GM18498 (cell line): Measurements from ENCODE around the gene TOM1L2.

Source experiments
- ATAC-seq: cut with Tn5 transposase; IDR thresholded peaks from one replicate; pipeline ENCODE4 v1.9.1; 2021; ENCODE audit warnings: mild to moderate bottlenecking, moderate library complexity; ENCODE audit not compliant: unreplicated experiment

TOM1L2 gene

DNA sequence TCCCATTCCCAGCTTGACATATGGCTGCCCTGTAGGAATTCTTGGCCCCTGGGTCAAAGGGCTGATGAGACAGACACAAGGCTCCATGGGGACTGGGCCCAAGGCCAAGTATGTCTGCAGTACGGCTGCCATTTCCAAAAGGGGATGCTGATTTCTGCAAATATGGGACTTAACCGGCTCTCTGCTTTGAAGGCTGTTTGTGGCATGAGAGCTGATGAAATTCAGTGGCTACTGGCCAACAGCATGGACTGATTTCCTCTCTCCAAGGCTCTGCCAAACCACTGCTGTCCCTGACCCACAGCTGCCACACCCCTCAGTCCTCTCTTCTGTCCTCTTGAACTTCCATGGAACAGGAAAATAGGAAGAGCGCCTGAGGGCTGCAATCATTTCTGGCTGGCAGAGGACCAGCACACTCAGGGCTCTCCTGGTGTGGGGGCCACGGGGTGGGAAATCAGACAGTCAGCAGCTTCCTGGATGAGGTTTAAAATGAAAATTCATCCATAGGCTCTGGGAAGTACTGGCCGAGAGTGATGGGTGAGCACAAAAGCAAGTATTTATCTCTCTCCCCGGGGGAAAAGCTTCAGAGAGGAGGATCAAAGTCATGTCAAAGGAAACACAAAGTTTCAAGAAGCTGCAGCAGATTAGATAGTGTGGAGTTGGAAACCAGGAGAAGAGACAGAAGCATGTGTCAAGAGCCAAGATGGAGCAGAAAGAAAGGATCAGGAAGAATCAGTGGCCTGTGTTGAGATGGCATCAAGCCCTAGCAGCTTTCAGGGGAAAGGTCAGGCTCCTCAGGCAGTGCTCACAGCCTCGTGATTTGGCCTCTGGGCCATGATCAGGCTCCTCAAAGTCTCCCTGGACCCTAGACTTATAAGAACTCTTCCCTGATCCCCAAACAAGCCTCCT lies 71.3 kb downstream of the TOM1L2 start:
- no peak for ATAC-seq

DNA sequence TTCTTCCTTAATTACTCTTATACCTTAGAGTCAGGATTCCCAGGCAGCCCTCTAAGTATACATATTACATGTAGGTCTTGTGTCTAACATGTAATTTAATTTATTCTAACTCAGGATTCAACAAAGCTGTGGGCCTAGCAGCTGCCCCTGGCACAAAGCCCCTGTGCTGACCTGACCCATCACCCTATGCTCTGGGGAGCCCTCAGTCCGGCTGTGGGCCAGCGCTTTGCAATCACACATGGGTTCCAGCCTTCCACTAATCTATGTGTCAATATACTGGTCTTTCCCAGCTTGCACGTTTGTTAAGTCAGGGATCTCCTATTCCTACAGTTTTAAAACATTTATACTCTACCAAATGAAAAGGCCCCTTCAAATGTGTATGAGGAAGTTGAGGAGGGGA lies 72.7 kb downstream of the TOM1L2 start:
- no peak for ATAC-seq

- no peak for ATAC-seq
These were observed 73.5 kb downstream of the TOM1L2 start for GRCh38 chr17:17898673-17899072.

- peak; percentile 45 for ATAC-seq
These were observed 74.8 kb downstream of the TOM1L2 start for GRCh38 chr17:17897442-17897841.

DNA sequence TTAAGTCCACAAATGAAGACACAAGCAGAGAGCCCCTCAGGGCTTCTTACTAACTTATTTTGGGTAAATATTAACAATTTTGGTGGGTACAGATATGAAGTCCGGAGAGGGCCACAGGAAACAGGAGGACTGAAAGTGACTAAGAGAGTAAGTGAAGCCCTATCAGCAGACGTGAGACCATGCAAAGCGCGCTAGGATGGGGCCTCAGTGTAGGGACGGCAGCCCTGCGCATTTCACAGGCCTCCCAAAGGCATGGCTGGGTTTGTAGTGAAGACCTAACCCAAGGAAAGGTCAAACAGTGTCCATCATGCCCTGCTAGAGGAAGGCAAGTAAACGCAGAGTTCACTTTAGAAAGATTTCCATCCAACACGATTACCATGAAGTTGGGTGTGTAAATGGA lies 75.5 kb downstream of the TOM1L2 start:
- ATAC-seq: no peak

DNA sequence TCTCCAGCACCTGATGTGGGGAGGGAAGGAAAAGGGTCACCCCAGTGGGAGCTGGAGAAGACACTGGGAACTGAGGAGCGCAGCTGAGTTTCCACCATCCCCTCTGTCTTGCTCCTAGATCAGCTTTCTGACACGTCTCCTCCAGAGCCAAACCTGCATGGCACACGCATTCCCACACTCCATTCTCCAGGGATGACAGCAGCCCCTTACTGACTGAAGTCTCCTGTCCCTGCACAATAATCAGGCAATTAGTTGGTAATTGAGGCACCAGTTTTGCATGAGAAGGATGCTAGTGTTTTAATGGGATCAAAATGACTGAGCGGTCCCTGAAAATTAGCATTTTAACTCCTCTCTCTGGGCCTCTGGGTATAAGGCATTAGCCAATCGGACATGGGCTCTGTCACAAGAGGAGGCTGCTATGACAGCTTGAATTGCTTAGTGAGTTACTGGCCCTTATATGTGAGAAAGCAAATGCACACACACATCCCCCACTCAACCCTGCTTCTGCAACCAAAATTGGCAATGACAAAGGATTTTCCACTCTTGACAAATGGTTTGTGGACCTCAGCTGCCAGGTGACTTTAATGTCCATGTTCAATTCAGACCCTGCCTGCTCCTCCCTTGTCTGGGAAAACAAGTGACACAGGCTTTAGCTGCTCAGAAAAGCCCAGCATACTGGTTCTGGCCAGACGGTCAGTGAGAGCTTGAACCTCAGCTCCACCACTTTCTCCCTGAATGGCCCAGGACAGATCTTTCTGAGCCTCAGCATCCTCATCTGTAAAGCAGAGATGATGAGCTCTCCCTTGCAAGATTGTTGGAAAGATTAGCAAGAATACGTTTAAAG lies 78.2 kb downstream of the TOM1L2 start:
- no peak for ATAC-seq

DNA sequence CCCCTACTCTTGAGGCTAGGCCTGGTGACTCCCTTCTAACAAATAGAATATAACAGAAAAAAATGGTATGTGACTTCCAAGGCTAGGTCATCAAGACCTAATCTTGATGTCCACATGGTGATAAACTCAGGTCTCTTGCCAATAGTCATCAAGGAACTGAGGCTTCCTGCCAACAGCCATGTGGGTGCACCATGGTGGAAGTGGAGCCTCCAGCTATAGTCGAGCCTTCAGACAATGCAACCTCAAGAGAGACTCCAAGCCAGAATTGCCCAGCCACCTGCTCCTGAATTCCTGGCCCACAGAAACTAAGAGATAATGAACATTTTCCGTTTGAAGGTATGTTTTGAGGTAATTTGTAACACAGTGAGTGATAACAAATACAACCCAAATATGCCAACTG lies 79.5 kb downstream of the TOM1L2 start:
- ATAC-seq: no peak

DNA sequence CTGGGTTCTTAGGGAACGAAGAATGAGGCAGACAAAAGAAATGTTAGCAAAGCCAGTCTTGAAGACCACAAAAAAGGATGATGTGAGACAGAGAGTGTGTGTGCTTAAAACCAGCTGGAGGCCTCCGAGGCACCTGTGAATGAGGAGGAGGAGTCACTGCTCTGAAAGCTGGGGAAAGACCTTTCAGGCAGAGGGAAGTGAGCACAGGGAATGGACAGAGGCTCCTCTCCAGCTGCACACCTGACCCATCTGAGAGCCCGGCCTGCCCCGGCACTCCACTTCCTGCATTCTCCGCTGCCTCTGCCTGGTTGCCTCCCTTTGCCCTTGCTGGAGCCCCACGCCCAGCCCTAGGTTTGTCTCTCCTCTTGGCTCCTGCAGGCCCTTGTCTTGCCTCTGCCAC lies 80.2 kb downstream of the TOM1L2 start:
- no peak for ATAC-seq

DNA sequence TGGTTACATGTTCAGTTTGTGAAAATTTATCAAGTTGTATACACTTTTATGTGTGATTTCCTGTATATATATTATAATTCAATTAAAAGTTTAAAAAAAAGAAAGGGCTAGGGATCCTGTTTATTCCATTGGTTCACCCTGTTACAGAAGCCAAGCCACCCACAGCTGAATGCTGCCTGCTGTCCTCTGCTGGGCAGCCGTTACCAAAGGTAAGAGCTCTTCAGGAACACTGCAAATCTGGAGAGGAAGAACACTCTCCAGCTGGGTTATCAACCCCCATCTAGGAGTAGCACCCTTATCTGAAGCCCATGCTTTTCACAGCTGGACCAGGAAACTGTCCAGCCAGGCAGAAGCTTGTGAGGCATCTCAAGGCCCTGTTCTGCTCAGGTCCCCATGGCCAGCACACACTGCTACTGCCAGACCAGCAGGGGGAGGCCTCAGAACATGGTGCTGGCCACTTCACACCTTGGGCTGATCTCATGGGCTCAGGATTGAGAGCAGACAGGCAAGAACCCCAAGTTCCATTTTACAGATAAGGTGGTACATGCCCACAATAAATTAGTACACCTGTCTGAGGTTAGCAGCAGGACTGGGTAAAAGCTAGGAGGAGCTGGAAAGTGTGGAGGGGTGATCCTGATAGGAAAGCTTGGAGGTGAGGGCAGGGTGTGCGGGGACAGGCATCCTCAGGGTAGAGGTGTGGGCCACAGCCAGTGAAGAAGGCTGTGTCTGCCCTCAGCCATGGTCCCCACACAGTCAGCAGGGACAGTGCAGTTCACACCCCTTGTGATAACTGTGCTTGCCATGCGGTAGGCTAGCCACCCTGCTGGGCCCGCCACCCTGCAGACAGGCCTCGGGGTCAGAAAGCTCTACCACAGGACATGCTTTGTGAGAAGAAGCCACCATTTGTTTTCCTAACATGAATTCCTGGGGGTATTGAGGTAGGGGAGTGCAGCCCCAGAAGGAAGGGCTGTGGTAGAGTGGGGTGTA lies 81.1 kb downstream of the TOM1L2 start:
- ATAC-seq: no peak

DNA sequence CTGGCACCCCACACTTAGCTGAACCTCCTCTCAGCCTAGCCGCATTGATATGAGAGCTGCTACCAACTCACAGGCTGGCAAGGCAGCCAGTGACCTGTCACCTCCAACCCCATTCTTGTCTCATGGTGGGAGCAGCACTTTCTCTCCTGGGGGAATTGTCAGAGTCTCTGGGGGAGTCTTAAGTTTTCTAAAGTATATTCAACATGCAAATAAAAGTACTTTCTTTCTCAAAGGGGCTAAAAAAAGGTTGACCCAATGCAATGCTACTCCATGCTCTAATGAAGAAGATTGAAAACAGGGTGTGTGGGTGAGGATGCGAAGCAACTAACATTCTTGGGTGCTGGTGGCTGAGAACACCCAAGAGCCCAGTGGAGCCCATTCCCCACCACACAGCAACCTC lies 82.3 kb downstream of the TOM1L2 start:
- no peak for ATAC-seq

DNA sequence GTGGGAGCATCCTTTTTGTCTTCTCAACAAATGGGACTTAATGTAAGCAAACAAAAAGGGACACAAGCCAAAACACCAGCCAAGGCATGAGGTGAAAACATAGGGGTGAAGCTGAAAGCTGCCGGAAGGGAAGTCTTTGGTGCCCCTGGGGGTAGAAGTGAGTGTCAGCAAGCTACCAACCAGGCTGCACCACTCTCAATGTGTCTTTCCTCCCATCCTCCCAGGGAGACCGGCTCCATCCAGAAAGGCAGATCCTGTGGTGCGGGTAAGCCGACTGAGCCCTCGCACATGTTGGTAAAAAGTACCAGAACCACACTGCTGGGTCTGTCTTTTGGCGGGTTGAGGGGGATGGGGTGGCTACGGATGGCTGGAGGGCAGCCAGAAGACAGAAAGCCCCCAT lies 83.4 kb downstream of the TOM1L2 start:
- no peak for ATAC-seq

GRCh38 chr17:17888371-17888770 lies 83.8 kb downstream of the TOM1L2 start:
- ATAC-seq: no peak

DNA sequence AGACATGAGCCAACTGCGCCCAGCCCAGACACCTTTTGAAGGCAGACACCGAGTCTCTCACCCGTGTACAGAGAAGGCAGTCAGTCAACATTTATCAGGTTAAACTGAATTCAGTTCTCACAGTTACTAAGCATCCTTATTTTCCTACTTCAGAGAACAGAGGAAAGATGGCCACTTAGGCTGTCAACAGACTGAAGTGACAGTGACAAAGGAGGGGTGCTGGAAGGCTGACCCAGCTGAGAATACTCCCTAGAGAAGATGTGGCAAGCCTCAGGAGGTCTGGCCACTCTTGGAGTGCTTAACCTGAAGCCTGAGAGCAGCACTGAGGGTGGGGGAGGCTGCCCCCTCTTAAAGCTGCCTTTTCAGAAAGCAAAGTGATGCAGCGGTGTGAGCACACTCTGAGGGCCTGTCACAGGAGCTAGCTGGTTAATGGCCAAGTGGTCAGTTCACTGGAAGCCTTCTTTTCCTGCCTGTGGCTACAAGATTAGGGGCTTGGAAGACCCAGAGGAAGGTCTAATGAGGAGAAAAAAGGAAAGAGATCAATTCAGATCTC lies 84.4 kb downstream of the TOM1L2 start:
- no peak for ATAC-seq

- ATAC-seq: no peak
These were observed 85.5 kb downstream of the TOM1L2 start for GRCh38 chr17:17886726-17887125.

GRCh38 chr17:17886226-17886625 lies 86.0 kb downstream of the TOM1L2 start:
- ATAC-seq: no peak

- no peak for ATAC-seq
These were observed 87.5 kb downstream of the TOM1L2 start for GRCh38 chr17:17884391-17885357.

GRCh38 chr17:17883801-17884200 lies 88.4 kb downstream of the TOM1L2 start:
- no peak for ATAC-seq

- no peak for ATAC-seq
These were observed 90.1 kb downstream of the TOM1L2 start for GRCh38 chr17:17882082-17882581.

DNA sequence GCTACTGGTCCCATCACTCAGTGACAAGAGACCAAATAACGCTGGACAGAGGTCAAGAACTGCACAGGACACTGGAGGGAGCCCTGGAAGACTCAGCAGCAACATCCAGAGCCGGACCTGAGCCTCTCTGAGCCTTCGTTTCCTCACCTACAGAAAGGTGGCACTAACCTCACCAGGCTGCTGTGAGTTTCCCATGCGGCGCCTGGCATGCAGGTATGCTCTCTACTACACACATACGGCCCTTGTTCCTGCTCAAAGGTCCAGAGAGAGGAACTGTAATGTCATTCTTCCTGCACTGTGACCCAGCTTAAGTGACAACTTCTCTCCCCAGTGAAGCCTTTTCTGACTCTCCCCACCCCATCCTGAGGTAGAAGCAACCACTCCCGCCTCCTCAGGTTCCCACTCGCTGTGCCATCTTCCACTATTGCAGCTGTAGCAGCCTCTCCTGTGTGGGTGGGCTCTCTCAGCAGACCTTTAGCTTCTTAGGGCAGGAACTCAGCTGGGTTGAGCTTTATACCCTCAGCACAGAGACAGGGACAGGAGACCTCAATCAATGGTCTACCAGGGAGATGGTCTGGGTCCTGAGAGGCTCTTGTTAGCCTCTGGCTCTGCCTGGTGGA lies 91.5 kb downstream of the TOM1L2 start:
- no peak for ATAC-seq
